Neural cell (in vitro differentiated cells): ENCODE results near the gene NPDC1.

Experiments
- EP300 ChIP-seq: fragments of 450-650 bp; conservative IDR thresholded peaks from 2 replicates; pipeline ENCODE4 v1.6.1; 2014; ENCODE audit warnings: antibody characterized with exemption, mild to moderate bottlenecking, moderate library complexity; ENCODE audit not compliant: poor library complexity, severe bottlenecking
- EZH2 ChIP-seq: fragments of 200-600, 300-800 bp; shearing (Covaris generic), sonication (generic); IDR thresholded peaks from 2 replicates; pipeline ENCODE4 v1.6.1; 2014; ENCODE audit warnings: antibody characterized with exemption, low read length, borderline replicate concordance, mild to moderate bottlenecking; ENCODE audit not compliant: insufficient read depth, poor library complexity, severe bottlenecking
- MXI1 ChIP-seq: fragments of 450-650 bp; conservative IDR thresholded peaks from 2 replicates; pipeline ENCODE4 v1.6.1; 2014; ENCODE audit warnings: antibody characterized with exemption, mild to moderate bottlenecking; ENCODE audit not compliant: poor library complexity, severe bottlenecking
- POLR2AphosphoS5 ChIP-seq: IDR thresholded peaks from 2 replicates; pipeline ENCODE4 v1.6.1; 2012
- RAD21 ChIP-seq: fragments of 450-650 bp; conservative IDR thresholded peaks from 2 replicates; pipeline ENCODE4 v1.6.1; 2014; ENCODE audit warnings: antibody characterized with exemption, mild to moderate bottlenecking, moderate library complexity
- SMC3 ChIP-seq: fragments of 450-650 bp; conservative IDR thresholded peaks from 2 replicates; pipeline ENCODE4 v1.6.1; 2014; ENCODE audit warnings: antibody characterized with exemption, mild to moderate bottlenecking, moderate library complexity; ENCODE audit not compliant: poor library complexity
- TAF1 ChIP-seq: IDR thresholded peaks from 2 replicates; pipeline ENCODE4 v1.6.1; 2012; ENCODE audit warnings: low read depth
- TF ChIP-seq, protein P1 (sequence below): fragments of 450-650 bp; IDR thresholded peaks from 2 replicates; pipeline ENCODE4 v1.5.1; 2014; ENCODE audit warnings: antibody characterized with exemption, mild to moderate bottlenecking, moderate library complexity; ENCODE audit not compliant: poor library complexity, severe bottlenecking
- TF ChIP-seq, protein P2 (sequence below): IDR thresholded peaks from 2 replicates; pipeline ENCODE4 v1.6.1; 2012; ENCODE audit warnings: borderline replicate concordance

DNA sequence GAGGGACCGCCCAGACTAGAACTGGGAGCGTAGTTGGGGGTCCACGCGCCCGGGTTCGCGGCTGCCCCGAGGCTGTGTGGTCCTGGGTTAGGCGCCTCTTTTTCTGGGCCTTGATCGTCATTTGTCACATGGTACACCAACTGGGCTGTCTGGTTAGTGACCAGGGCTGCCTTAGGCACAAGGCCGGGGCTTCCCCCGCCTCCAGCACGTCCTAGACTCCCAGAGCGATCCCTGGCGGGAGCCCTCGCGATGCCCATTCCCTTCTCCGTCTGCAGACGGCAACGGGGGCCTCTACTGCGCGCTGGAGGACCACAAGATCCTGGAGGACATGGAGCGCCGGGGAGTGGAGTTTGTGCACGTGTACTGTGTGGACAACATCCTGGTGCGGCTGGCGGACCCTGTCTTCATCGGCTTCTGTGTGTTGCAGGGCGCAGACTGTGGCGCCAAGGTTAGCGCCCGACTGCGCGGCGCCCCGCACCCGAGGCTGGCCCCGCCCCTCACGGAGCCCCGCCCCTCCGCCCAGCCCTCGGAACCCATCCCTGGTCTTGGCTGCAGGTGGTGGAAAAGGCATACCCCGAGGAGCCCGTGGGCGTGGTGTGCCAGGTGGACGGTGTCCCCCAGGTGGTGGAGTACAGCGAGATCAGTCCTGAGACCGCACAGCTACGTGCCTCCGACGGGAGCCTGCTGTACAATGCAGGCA, 32.9 kb upstream of the NPDC1 start:
- TF ChIP-seq, protein P1, sequence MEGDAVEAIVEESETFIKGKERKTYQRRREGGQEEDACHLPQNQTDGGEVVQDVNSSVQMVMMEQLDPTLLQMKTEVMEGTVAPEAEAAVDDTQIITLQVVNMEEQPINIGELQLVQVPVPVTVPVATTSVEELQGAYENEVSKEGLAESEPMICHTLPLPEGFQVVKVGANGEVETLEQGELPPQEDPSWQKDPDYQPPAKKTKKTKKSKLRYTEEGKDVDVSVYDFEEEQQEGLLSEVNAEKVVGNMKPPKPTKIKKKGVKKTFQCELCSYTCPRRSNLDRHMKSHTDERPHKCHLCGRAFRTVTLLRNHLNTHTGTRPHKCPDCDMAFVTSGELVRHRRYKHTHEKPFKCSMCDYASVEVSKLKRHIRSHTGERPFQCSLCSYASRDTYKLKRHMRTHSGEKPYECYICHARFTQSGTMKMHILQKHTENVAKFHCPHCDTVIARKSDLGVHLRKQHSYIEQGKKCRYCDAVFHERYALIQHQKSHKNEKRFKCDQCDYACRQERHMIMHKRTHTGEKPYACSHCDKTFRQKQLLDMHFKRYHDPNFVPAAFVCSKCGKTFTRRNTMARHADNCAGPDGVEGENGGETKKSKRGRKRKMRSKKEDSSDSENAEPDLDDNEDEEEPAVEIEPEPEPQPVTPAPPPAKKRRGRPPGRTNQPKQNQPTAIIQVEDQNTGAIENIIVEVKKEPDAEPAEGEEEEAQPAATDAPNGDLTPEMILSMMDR, result no peak
- TF ChIP-seq EZH2 (peak; percentile 63), MXI1 (no peak), RAD21 (no peak), TAF1 (no peak), EP300 (no peak), SMC3 (no peak), POLR2AphosphoS5 (no peak)
- TF ChIP-seq, protein P2, sequence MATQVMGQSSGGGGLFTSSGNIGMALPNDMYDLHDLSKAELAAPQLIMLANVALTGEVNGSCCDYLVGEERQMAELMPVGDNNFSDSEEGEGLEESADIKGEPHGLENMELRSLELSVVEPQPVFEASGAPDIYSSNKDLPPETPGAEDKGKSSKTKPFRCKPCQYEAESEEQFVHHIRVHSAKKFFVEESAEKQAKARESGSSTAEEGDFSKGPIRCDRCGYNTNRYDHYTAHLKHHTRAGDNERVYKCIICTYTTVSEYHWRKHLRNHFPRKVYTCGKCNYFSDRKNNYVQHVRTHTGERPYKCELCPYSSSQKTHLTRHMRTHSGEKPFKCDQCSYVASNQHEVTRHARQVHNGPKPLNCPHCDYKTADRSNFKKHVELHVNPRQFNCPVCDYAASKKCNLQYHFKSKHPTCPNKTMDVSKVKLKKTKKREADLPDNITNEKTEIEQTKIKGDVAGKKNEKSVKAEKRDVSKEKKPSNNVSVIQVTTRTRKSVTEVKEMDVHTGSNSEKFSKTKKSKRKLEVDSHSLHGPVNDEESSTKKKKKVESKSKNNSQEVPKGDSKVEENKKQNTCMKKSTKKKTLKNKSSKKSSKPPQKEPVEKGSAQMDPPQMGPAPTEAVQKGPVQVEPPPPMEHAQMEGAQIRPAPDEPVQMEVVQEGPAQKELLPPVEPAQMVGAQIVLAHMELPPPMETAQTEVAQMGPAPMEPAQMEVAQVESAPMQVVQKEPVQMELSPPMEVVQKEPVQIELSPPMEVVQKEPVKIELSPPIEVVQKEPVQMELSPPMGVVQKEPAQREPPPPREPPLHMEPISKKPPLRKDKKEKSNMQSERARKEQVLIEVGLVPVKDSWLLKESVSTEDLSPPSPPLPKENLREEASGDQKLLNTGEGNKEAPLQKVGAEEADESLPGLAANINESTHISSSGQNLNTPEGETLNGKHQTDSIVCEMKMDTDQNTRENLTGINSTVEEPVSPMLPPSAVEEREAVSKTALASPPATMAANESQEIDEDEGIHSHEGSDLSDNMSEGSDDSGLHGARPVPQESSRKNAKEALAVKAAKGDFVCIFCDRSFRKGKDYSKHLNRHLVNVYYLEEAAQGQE, result no peak
